OCI-LY7 (cell line): Measurements from ENCODE around the gene KCNAB2.

ENCODE experiments used
- CTCF ChIP-seq: fragments of 200-600 bp; sonication (generic); conservative IDR thresholded peaks from 2 replicates; pipeline ENCODE4 v1.5.1; 2014; ENCODE audit warnings: mild to moderate bottlenecking, antibody characterized with exemption, low read length, moderate library complexity, mixed read lengths
- EZH2phosphoT487 ChIP-seq: fragments of 200-600 bp; sonication (generic); IDR thresholded peaks from 2 replicates; pipeline ENCODE4 v1.6.1; 2018; ENCODE audit warnings: low read depth, borderline replicate concordance, mild to moderate bottlenecking, mixed run types, antibody characterized with exemption, low read length, moderate library complexity, mixed read lengths

- TF ChIP-seq CTCF (no peak), EZH2phosphoT487 (no peak)
Measured at GRCh38 chr1:6056572-6056948, 10.9 kb downstream of the KCNAB2 start.
